NCI-H1092 treated with DMSO at 0.1 percent for 48 hours (cell line): ENCODE data around the gene FRAT2.

Experiments used
- DNase-seq: peaks from one replicate; lab custom pipeline; 2025; lab: John Stamatoyannopoulos, UW

The FRAT2 gene

DNA sequence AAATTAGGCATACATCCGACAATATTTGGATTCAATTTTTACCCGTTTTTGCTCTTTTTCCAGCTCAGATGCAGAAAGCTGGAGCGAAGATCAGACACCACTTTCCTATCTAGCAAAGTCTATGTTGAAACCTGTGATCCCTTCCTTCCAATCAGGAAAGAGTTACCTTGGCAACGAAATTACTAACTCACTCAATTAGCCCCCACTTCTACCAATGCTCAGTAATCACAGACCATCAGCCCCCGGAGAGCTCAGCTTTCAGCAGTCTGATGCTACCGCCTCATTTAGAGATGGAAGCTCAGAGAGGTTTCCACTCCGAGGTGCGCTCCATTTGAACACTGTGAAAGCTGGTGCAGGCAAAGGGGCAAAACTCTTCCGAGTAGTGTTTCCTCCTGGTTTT lies 8.8 kb downstream of the FRAT2 start:
- no peak for DNase-seq

DNA sequence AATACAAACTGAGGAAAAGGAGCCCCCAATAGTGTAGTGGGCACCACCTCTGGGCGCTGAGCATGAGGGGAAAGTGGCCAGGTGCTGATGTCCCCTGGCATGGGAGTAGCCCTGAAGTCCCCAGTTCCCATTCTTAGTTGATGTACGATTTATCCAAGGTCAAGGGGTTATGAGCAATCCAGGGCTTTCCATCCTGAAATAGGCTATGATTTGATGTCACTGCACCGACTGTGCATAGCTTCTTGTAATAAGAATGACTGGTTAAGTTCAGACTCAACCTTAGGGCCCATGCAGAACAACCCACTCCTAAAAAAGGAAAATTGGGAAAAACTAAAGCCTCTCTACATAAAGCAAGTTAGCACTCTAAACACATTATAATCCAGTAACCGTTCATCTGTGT lies 11.0 kb downstream of the FRAT2 start:
- no peak for DNase-seq

DNA sequence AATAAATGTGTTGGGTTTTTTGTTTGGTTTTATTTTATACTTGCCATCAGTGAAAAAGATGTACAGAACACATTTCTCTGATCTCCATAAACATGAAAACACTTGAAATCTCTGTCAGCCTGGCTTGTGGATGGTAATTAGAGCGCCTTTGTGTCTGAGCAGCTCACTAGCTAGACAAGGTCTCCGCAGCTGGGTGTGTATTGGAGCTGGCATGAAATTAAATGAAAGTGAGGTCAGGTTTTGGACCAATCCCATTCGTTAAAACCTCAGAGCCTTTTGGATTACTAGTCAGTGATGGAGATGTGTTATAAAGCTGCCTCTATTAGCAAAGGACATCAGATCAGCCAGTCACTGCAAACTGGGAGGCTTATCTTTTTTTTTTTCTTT lies 12.7 kb downstream of the FRAT2 start:
- peak; percentile 17 for DNase-seq

DNA sequence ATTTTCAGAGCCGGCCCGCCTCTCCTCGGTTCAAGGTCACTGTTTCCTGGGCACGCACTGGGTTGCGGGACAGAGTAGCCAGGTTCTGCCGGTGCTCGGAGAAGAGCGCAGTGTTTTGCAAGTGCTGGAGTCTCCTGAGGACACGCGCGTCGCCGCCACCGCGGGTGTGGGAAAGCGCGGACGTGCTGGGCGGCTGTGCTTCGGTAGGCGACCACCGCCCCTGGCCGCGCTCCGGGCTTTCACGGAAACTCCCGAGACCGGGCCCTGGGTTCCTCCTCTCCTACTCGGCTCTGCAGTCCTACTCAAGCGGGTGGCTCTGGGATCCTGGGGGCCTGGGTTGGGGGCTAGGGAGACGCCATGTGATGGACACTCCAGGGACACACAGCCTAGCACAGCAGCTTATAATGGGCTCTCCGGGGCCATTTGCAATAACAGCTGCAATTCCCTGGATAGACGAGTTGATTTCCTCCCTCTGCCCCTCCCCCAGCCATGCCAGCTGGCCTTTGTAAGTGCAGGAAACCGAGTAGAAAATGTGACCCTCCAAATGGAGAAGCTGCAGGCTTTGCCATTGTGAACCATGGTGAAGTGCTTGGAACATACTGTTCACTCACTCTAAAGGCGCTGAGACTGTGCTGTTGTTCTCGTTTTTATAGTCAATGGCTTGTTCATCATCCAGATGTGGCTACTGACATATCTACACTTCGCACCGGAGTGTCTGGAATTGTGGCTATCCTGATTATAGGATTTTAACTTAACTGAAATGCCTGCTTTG lies 13.3 kb downstream of the FRAT2 start:
- DNase-seq, result peak; percentile 42

DNA sequence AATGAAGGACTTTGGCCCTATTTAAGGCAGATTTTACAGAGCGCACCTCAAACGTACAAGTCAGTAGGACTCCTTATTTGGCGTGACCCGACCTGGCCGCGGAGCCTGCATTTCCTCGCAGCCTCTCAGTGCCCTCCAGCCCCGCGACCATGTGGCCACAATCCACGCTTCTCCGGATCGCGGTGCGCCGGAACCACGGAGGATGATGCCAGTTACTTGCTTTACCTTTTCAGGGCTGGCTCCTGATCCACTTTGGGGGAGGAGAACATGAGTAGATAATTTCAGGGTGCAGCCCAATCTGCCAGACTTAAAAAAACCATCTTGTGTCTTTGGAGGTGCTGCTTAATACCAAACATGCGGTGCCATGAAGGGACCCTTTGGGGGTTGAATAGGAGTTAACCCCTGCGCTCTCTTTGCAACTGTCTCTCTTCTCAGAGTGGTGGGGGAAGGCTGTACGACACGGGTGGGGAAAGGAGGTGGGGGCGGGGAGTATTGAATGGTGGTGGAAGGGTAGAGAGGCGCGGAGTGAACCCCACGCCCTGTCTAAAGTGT lies 14.0 kb downstream of the FRAT2 start:
- DNase-seq, result no peak

DNA sequence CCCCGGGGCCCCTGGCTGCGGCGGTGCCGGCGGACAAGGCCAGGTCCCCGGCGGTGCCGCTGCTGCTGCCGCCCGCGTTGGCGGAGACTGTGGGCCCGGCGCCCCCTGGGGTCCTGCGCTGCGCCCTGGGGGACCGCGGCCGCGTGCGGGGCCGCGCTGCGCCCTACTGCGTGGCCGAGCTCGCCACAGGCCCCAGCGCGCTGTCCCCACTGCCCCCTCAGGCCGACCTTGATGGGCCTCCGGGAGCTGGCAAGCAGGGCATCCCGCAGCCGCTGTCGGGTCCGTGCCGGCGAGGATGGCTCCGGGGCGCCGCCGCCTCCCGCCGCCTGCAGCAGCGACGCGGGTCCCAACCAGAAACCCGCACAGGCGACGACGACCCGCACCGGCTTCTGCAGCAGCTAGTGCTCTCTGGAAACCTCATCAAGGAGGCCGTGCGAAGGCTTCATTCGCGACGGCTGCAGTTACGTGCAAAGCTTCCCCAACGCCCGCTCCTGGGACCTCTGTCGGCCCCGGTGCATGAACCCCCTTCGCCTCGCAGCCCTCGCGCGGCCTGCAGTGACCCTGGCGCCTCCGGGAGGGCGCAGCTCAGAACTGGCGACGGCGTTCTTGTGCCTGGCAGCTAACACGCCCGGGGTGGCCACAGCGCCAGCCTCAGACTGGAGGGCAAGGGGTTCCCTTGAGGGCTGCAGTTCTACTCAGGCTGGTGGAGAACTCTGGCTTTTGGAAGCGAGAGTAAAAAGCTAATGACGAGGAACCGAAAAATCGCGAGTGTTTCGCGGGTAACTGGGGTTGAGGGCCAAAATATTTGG lies 14.7 kb downstream of the FRAT2 start:
- peak; percentile 38 for DNase-seq

DNA sequence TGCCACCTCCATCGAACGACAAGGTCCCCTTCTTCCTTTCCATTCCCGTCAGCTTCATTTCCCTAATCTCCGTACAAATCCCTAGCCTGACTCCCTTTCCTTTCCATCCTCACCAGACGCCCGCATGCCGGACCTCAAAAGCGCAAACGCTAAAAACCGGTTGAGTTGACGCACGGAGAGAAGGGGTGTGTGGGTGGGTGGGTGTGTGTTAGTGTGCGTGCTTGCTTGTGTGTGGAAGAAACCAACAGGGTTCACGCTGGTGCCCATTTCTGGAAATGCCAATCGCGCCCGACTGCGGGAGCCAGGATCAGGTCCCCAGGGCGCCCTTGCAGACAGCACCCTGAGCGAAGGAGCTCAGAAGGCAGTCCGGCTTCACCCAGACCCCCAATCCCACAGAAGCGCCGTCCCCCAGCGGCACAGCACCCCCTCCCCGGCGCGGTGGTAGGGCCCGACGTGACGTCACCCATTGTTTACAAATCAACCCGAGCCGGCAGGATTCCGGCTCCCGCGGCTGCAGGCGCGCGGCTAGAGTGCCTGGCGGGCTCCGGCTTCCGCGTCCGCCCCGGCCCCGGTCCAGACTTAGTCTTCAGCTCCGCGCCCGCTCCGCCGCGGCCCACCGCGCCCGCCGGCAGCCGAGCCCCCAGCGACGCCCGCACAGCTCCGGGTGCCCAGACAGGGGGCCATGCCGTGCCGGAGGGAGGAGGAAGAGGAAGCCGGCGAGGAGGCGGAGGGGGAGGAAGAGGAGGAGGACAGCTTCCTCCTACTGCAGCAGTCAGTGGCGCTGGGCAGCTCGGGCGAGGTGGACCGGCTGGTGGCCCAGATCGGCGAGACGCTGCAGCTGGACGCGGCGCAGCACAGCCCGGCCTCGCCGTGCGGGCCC lies 15.5 kb downstream of the FRAT2 start, which contains the start of gene FRAT1:
TSS of gene FRAT1 (plus strand) at position 500 of the 880 bp plus-strand sequence. CDS start at position 683, 183 bp downstream.
- peak; percentile 80 for DNase-seq

DNA sequence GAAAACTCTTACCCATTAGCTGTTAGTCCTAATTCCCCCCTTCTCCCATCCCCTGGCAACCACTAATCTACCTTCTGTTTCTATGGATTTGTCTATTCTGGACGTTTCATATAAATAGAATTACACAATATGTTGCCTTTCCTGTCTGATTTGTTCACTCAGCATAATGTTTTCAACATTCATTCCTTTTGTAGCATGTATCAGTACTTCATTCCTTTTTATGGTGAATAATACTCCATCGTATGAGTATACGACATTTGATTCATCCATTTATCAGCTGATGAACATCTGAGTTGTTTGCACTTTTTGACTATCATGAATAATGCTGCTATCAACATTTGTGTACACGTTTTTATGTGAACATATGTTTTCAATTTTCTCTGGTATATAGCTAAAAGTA lies 19.9 kb downstream of the FRAT2 start:
- no peak for DNase-seq

DNA sequence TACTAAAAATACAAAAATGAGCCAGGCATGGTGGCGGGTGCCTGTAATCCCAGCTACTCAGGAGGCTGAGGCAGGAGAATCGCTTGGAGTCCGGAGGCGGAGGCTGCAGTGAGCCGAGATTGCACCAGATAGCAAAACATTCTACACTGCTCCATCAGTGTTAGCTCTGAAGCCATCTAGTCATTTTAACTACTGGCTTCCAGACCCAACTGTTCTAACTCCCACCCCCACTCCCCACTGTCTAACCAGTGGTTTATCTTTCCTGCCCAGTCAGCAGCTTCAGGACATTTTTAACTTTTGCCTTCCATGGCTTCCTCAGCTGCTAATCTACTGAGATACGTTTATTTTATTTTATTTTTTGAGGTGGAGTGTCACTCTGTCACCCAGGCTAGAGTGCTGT lies 21.6 kb downstream of the FRAT2 start:
- no peak for DNase-seq

DNA sequence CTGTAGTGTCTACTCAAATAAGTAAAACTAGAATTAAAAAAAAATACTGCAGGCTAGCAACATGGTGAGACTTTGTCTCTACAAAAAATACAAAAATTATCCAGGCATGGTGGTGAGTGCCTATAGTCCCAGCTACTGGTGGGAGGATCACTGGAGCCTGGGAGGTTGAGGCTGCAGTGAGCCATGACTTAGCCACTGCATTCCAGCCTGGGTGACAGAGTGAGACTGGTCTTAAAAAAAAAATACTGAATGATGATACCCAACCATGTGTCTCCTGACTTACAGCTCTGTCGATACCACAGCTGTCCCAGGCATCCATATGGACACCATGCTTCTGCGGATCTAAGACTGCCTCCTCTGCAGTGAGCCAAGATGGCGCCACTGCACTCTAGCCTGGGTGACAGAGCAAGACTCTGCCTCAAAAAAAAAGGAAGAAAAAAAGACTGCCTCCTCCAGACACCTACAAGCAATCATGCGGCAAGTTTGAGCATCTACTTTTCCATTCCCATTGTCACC lies 23.4 kb downstream of the FRAT2 start:
- DNase-seq, result no peak

DNA sequence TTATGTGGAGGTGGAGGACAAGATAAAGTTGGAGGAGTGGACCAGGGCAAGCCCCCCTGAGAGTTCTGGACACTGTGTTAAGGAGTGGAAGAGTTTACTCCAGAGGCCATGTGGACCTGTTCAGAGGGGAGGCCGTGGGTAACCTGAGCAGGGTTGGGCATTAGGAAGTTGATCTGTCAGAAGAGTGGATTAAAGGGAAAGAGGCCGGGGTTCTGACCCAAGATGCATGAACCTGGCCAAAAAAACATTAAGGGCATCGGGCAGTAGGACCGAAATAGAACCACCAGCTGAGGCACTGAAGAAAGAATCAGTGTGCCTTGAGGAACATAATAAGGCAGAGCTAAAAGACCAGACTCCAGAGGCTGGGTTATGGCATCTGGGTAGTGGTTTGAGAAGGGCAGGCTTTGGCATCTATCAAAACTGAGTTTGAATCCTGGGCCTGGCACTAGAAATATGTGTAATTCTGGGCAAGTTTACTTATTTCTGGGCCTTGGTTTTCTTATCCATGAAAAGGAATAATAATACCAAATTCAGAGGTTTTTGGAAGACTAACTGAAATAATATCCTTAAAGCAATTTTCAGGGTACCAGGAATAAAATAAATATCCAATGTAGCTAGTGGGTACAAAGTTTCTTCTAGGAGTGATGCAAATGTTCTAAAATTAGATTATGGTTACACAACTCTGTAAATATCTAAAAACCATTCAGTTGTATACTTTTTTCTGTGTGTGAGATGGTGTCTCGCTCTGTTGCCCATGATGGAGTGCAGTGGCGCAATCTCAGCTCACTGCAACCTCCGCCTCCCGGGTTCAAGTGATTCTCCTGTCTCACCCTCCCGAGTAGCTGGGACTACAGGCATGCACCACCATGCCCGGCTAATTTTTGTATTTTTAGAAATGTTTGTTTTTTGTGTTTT lies 26.4 kb downstream of the FRAT2 start:
- DNase-seq, result no peak

DNA sequence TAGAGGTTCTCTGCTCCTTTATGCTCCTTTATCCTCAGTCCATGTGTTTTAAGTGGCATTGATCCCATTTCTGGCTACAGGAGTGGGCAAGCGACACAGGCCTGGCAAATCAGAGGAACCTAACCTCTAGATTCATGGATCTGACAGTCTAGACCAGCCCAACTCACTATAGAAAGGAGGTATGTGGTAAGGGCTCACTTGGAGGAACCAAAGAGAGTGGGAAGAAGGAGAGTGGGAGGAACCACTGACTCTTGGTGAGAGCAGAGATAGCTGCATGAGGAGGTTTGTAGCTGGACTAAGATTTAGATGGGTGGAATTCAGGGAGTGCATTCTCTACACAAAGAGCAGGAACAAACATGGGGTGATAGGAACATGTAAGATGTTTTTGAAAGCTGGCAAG lies 27.1 kb downstream of the FRAT2 start:
- no peak for DNase-seq

DNA sequence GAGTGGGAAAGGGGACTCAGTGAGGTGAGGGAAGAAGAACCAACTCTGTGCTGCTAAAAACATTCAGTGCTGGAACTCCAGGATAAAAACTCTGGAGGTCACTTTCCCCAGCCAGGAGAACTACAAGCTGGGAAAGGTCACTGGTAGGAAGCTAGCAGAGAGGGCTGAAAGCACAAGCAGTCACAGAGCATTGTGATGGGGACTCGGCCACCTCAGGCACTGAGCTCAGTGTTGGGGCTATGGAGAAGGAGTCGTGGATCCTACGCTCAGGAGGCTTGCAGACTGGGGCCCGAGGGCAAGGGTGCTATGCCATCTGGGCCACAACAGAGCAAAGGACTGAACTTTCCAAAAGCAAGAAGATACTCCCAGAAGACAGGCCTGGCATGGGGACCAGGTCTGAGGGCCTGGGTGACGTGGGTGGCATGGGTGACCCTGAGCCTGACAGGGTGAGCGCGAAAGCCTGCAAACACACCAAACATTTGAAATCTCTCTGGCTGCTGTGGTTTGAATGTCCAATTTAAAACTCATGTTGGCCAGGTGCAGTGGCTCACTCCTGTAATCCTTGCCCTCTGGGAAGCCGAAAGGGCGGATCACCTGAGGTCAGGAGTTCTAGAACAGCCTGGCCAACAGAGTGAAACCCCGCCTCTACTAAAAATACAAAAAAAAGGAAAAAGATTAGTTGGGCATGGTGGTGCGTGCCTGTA lies 32.3 kb downstream of the FRAT2 start:
- DNase-seq, result no peak

DNA sequence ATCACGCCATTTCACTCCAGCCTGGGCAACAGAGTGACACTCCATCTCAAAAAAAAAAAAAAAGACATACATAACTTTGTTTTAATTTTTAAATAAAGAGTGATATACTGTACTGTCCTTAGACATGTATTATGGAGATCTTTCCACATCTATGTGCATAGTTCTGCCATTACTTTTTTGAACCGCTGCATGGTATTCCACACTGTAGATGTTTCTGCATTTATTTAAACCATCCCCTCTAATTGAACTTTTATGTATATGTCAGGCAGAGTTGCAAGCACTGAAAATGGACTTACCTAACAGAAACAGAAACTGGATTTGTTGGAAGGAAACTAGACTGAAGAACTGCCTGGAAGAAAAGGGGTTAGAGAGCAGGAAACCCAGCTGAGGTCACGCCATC lies 33.5 kb downstream of the FRAT2 start:
- no peak for DNase-seq

DNA sequence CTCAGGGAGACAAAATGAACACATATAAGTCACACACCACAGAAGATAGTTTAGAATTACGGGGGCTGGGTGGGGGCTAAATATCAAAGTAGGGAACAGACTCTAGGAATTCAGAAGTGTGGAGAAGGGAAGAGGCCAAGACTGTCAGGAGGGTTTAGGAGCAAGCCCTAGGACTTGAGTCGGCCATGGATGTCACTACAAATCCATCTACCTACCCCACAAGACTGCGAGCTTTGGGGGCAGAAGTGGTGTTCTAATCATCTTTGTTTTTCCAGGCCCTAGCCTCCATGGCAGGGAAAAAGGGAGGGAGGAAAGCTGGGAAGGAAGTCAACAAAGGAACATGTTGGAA lies 36.3 kb downstream of the FRAT2 start:
- no peak for DNase-seq

DNA sequence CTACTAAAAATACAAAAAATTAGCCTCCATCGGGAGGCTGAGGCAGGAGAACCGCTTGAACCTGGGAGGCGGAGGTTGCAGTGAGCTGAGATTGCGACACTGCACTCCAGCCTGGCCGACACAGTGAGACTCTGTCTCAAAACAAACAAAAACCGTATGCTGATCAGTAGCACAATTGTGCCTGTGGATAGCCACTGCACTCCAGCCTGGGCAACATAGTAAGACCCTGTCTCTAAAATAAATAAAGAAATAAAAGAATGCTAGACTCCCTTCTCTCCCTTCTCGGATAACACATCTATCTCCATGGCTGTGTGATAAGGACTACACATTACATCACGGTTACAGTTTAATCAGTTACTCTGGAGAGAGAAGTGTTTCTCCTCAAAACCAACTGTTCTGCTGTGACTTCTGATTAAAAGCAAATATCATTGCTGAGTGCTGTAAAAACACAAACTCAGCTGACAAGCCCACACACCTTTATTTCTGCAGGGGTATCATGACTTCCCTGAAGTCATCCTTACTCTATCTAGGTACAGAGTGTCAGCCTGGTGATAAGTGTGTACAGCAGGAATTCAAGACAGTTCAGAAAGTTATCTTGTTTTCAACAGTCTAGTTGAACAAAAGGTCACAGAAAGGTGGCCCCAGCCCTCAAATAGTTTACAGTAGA lies 36.8 kb downstream of the FRAT2 start:
- DNase-seq, result no peak

DNA sequence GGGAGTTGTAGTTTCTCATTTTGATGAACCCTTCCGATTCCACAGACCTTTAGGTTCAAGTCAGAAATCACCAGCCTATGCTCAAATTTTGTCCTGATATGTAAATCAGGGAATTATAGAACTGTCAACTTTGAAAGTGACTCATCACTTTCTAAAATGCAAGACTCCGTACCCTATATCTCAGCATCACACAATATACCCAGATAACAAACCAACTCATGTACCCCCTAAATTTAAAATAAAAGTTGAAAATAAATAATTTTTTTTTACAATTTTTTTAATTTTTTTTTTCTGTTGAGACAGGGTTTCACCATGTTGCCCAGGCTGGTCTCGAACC lies 41.7 kb downstream of the FRAT2 start:
- DNase-seq, result no peak

DNA sequence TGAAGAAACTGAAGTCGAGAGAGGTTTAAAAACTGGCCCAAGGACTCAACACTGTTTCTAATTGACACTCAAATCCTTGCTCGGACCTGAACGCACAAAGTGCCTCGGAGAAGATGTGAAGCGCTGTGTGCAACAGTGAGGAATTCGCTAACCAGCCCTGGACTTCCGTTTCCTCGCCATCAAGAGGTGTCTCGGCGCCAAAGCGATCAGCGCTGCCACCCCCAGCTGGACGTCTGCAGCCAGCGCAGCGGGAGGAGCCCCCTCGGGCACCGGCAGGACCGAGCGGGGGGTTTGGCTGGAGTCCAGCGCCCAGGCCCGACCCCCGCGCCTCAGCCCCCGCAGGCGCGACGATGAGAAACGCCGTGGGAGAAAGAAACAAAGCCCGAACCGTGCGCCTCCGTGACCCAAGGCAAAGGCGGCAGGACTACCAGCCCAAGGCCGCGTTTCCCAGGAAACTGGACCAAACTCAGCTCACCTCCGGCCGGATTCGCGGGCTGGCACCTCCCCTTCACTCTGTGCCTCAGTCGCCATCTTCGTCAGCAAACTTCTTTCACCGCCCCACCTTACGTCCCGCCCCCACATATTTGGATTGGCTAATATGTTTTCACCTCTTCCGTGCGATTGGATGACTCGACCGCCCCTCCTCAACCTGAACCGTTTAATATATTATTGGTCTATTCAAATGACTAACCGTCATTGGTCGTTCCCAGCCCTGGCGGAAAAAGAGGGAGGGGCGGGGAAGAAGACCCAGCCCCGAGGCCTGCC lies 42.2 kb downstream of the FRAT2 start, which contains the start of gene ARHGAP19:
TSS of gene ARHGAP19 (minus strand) at position 541 of the 765 bp plus-strand sequence. CDS start at position 531, 10 bp downstream.
- DNase-seq, result peak; percentile 97
